Astrocyte (in vitro differentiated cells and primary cell): ENCODE data around the gene SETD1A.

Experiments
- CTCF ChIP-seq: IDR thresholded peaks from 2 replicates; pipeline ENCODE4 v1.5.1; 2011; ENCODE audit warnings: low read depth, mild to moderate bottlenecking, inconsistent platforms, low read length, moderate library complexity; ENCODE audit not compliant: insufficient read depth
- EZH2 ChIP-seq: IDR thresholded peaks from 2 replicates; pipeline ENCODE4 v1.6.1; 2012; ENCODE audit warnings: mild to moderate bottlenecking, low read length, inconsistent platforms; ENCODE audit not compliant: insufficient read depth

- TF ChIP-seq CTCF: no peak
- no peak for TF ChIP-seq EZH2
These were observed 2.6 kb upstream of the SETD1A start for GRCh38 chr16:30954993-30955392.
